ENCODE data around the gene DBET.
"Not testable (repeated sequence)": the region's sequence is repeated elsewhere in the genome, so short reads cannot be mapped to it uniquely, and the experiment has no call there.

DNA sequence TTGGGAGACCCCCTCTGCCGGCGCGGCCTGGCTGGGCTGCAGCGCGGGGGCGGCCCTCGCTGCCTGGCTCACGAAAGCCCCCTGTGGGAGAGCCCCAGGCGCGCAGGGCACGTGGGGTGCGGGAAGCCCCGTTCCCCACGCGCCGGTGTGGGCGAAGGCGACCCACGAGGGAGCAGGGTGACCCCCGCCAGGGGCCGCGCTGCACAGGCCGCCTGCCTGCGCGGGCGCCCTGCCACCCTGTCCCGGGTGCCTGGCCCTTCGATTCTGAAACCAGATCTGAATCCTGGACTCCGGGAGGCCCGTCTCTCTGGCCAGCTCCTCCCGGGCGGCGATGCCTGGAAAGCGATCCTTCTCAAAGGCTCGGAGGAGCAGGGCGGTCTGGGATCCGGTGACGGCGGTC is 42.3 kb upstream of the DBET start:
- not testable (repeated sequence) for TF ChIP-seq POLR2AphosphoS5 (IDR thresholded peaks at IDR 0.05; ENCODE audit: borderline replicate concordance, low read depth, low read length); FOXP2 (optimal IDR thresholded peaks at IDR 0.05; ENCODE audit: control extremely low read depth, extremely low read length, insufficient read depth); EZH2 (IDR thresholded peaks at IDR 0.05)
